ENCODE data around the gene CACNA1G. TPM values are rescaled to one million over a fixed set of nuclear protein-coding genes. Genes with fewer than 3 reads are reported as not detected.

CACNA1G gene
- total and polyA plus RNA-seq, 4 donors = under 0.01 to 0.14 (median 0.01) TPM; not detected in 1

GRCh38 chr17:50544516-50544915 lies 16.0 kb upstream of the CACNA1G start:
- no peak overlapping the region for H3K9ac ChIP-seq (ENCODE audit: low read depth in 1 of 2, low read length in 2 of 2)
- no peak for DNase-seq (ENCODE audit: low spot score)
- no peaks in the 10 kb centered on the region for H3K9me3 ChIP-seq (ENCODE audit: control insufficient read depth in 4 of 4, low read length in 3 of 4)

GRCh38 chr17:50545311-50545710 lies 15.2 kb upstream of the CACNA1G start:
- Histone ChIP-seq H3K4me1 (ENCODE audit: control insufficient read depth in 4 of 4, insufficient read depth in 4 of 4, low read length in 3 of 4) (peaks cover 6 to 45% (median 33%) of the 10 kb centered on the region in 4 donors), H3K36me3 (ENCODE audit: control insufficient read depth in 4 of 4, insufficient read depth in 3 of 4, low read depth in 1 of 4, low read length in 3 of 4) (no peaks in the 10 kb centered on the region), H3K4me3 (ENCODE audit: low read depth in 1 of 3, low read length in 3 of 3) (no peak overlapping the region), H3K9me3 (ENCODE audit: control insufficient read depth in 4 of 4, low read length in 3 of 4) (no peaks in the 10 kb centered on the region), H3K9ac (ENCODE audit: low read depth in 1 of 2, low read length in 2 of 2) (no peak overlapping the region), H3K27ac (ENCODE audit: low read depth in 1 of 2, low read length in 2 of 2) (no peak overlapping the region), H3K27me3 (ENCODE audit: control insufficient read depth in 4 of 4, insufficient read depth in 4 of 4, low read length in 3 of 4) (no peaks in the 10 kb centered on the region)
- TF ChIP-seq, protein P1, sequence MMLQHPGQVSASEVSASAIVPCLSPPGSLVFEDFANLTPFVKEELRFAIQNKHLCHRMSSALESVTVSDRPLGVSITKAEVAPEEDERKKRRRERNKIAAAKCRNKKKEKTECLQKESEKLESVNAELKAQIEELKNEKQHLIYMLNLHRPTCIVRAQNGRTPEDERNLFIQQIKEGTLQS (IDR thresholded peaks at IDR 0.05) = no peak
- TF ChIP-seq EGR1 (IDR thresholded peaks at IDR 0.05; ENCODE audit: low read depth in 2 of 2) (no peak), TAF1 (conservative IDR thresholded peaks at IDR 0.05) (no peak), HNF4A (conservative IDR thresholded peaks at IDR 0.05) (no peak), SP1 (IDR thresholded peaks at IDR 0.05) (no peak), RXRA (IDR thresholded peaks at IDR 0.05) (no peak), CTCF (IDR thresholded peaks at IDR 0.05; ENCODE audit: low read depth, low read length, missing input control) (no peak), ZBTB33 (IDR thresholded peaks at IDR 0.05) (no peak), HNF4G (IDR thresholded peaks at IDR 0.05) (no peak)
- TF ChIP-seq, protein P2, sequence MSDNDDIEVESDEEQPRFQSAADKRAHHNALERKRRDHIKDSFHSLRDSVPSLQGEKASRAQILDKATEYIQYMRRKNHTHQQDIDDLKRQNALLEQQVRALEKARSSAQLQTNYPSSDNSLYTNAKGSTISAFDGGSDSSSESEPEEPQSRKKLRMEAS (IDR thresholded peaks at IDR 0.05) = no peak
- no peak for DNase-seq (ENCODE audit: low spot score)
- 62% methylated on average over 8 of the region's 8 CpGs for WGBS

More at GRCh38 chr17:50544516-50544915, 16.0 kb upstream of the CACNA1G start:
- Histone ChIP-seq H3K27ac (ENCODE audit: low read depth in 1 of 2, low read length in 2 of 2) (no peak overlapping the region), H3K4me3 (ENCODE audit: low read depth in 1 of 3, low read length in 3 of 3) (no peak overlapping the region), H3K36me3 (ENCODE audit: control insufficient read depth in 4 of 4, insufficient read depth in 3 of 4, low read depth in 1 of 4, low read length in 3 of 4) (no peaks in the 10 kb centered on the region), H3K4me1 (ENCODE audit: control insufficient read depth in 4 of 4, insufficient read depth in 4 of 4, low read length in 3 of 4) (peaks cover 6 to 37% (median 25%) of the 10 kb centered on the region in 4 donors), H3K27me3 (ENCODE audit: control insufficient read depth in 4 of 4, insufficient read depth in 4 of 4, low read length in 3 of 4) (no peaks in the 10 kb centered on the region)
- WGBS = 77% methylated on average over 7 of the region's 7 CpGs
- no peak for TF ChIP-seq FOXA2 (IDR thresholded peaks at IDR 0.05)
- TF ChIP-seq HNF4G (IDR thresholded peaks at IDR 0.05) = no peak
- TF ChIP-seq FOXA1 (IDR thresholded peaks at IDR 0.05) = no peak
- no peak for TF ChIP-seq RXRA (IDR thresholded peaks at IDR 0.05)
- TF ChIP-seq, protein P1 (IDR thresholded peaks at IDR 0.05) = no peak
- TF ChIP-seq, protein P2 (IDR thresholded peaks at IDR 0.05) = no peak
- TF ChIP-seq ZBTB33 (IDR thresholded peaks at IDR 0.05) = no peak
- no peak for TF ChIP-seq EGR1 (IDR thresholded peaks at IDR 0.05; ENCODE audit: low read depth in 2 of 2)
- no peak for TF ChIP-seq RAD21 (IDR thresholded peaks at IDR 0.05)
- no peak for TF ChIP-seq GABPA (IDR thresholded peaks at IDR 0.05 in 1 of 2, conservative IDR thresholded peaks at IDR 0.05 in 1 of 2)
- no peak for TF ChIP-seq YY1 (IDR thresholded peaks at IDR 0.05)

Data from liver (tissue), 9 donors.